Measurements from ENCODE around the gene AARS2. TPM values are rescaled to one million over a fixed set of nuclear protein-coding genes. Genes with fewer than 3 reads are reported as not detected.

AARS2 gene
- total RNA-seq, 4 donors from 2014 or later = 14.2 to 23.1 (median 17.7) TPM

DNA sequence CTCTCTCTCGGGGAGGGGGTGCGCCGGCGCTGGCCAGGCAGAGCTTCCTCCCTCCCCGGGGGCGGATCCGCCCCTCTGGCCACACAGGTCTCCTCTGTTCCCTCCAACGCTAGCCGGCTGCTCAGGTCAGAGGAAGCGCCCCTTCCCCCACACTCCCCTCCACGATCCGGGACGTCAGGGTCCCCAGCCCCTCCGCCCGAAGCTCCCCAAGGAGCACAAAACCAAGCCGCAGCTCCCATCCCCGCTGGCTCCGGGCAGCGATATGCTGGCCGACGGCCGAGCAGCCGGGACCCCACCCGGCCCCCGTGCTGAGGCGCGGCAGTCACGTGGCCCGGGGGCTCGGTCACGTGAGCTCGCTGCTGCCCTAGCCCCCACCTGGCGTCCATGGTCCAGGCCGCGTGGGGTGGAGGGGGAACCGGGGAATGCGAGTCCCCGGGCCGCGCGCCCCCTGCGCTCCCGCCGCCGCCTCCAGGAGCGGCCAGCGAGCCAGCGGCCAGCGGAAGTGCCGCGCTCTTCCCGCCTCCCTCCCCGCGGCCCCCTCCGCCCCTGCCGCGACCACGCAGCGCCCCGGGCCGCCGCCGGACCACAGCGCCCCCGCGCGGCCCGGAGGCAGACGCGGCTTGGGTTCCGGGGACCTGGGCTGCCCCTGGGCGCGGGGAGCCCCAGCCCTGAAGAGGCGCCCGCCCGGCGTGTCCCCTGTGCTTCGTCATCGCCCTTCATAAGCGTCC, 56.0 kb downstream of the AARS2 start, which contains the start of gene SLC35B2:
Gene SLC35B2 (minus strand): TSS at position 504 of the 728 bp plus-strand sequence. CDS start 118 bp downstream, at position 386.
- 0 to 2% methylated on average over 10 to 67 of the region's 80 CpGs for WGBS, 2 donors
- TF ChIP-seq, protein P1, sequence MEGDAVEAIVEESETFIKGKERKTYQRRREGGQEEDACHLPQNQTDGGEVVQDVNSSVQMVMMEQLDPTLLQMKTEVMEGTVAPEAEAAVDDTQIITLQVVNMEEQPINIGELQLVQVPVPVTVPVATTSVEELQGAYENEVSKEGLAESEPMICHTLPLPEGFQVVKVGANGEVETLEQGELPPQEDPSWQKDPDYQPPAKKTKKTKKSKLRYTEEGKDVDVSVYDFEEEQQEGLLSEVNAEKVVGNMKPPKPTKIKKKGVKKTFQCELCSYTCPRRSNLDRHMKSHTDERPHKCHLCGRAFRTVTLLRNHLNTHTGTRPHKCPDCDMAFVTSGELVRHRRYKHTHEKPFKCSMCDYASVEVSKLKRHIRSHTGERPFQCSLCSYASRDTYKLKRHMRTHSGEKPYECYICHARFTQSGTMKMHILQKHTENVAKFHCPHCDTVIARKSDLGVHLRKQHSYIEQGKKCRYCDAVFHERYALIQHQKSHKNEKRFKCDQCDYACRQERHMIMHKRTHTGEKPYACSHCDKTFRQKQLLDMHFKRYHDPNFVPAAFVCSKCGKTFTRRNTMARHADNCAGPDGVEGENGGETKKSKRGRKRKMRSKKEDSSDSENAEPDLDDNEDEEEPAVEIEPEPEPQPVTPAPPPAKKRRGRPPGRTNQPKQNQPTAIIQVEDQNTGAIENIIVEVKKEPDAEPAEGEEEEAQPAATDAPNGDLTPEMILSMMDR (IDR thresholded peaks at IDR 0.05) = peak; percentile 81 to 95 (median 93)
- TF ChIP-seq POLR2A (IDR thresholded peaks at IDR 0.05) (peak; percentile 56 to 74), EP300 (IDR thresholded peaks at IDR 0.05) (peak; percentile 24 to 78)
- Histone ChIP-seq H3K4me1 (peaks cover 0 to 63% (median 18%) of the 10 kb centered on the region in 4 donors), H3K4me3 (peak within 1 kb of the TSS; percentile 62 to 98 (median 82)), H3K36me3 (peaks cover 0 to 57% (median 19%) of the 10 kb centered on the region in 3 donors), H3K9me3 (no peaks in the 10 kb centered on the region), H3K27me3 (no peaks in the 10 kb centered on the region), H3K27ac (peak within 1 kb of the TSS; percentile 88 to 99 (median 93))
- peak; percentile 42 to 54 for DNase-seq (ENCODE audit: low spot score in 2 of 2)

- H3K27ac ChIP-seq = peak overlapping the region; percentile 88 to 99 (median 93)
- WGBS, 2 donors = 1 to 2% methylated on average over 6 to 11 of the region's 12 CpGs
- peaks cover 0 to 58% (median 15%) of the 10 kb centered on the region in 4 donors for H3K4me1 ChIP-seq
- TF ChIP-seq EP300 (IDR thresholded peaks at IDR 0.05) (no peak), POLR2A (IDR thresholded peaks at IDR 0.05) (no peak)
- TF ChIP-seq, protein P1 (IDR thresholded peaks at IDR 0.05) = no peak
- no peaks in the 10 kb centered on the region for H3K27me3 ChIP-seq
- no peak for DNase-seq (ENCODE audit: low spot score in 2 of 2)
- H3K36me3 ChIP-seq = peaks cover 0 to 62% (median 24%) of the 10 kb centered on the region in 3 donors
- no peaks in the 10 kb centered on the region for H3K9me3 ChIP-seq
- peak overlapping the region; percentile 62 to 98 (median 82) for H3K4me3 ChIP-seq
These were observed 56.4 kb downstream of the AARS2 start for GRCh38 chr6:44256775-44257024.

DNA sequence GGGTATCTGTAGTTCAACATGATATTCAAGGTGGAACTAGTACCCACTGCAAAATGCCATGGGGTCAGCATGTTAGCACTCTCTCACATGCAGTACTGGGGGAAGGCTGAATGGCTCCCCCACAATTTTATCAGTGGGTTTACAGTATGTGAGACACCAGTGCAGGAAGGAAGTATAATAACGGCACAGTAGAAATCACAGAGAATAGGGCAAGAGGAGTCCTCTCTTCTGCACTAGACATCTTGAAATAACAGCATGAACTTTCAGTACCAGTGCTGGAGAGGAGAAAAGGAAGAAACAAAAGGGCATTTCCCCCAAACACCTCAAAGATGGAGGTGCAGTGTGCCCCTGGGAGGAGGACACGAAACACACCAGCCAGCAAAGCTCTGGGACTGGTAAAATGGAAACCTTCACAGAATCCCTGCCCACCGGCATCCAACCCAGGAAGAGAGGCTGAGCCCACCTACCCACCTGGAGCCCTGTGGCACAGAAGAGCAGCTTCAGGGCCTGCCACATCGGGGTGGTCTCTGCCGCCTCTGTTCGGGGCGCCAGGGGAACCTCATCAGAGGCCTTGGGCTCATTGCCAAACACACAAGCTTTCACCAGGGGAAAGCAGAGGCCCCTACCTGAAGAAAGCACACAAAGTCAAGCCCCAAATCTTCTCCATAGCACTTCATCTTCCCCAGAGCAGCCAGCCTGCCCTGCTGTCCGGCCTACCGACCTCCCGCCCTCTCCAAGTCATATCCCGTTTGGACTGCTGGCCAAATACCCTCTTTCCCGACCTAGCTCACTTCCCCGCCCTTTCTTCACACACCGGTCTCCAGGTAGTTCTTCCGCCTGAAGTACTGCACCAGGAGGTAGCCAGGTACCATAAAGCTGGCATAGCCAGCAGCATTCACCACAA, 57.0 kb downstream of the AARS2 start:
- Histone ChIP-seq H3K36me3 (peaks cover 3 to 68% (median 27%) of the 10 kb centered on the region in 3 donors), H3K4me3 (peak overlapping the region; percentile 62 to 98 (median 82))

GRCh38 chr6:44255105-44255808, 57.9 kb downstream of the AARS2 start:
- Histone ChIP-seq H3K27me3 (no peaks in the 10 kb centered on the region), H3K4me1 (peaks cover 0 to 64% (median 15%) of the 10 kb centered on the region in 4 donors), H3K9me3 (no peaks in the 10 kb centered on the region), H3K27ac (peak overlapping the region in 3 of 4 donors; percentile 90 to 99 (median 96)), H3K36me3 (peaks cover 6 to 75% (median 27%) of the 10 kb centered on the region in 3 donors), H3K4me3 (no peak overlapping the region)
- 66 to 75% methylated on average over 14 to 16 of the region's 16 CpGs for WGBS, 2 donors
- TF ChIP-seq, protein P1 (IDR thresholded peaks at IDR 0.05) = no peak
- TF ChIP-seq EP300 (IDR thresholded peaks at IDR 0.05) (no peak), POLR2A (IDR thresholded peaks at IDR 0.05) (no peak)
- DNase-seq (ENCODE audit: low spot score in 2 of 2) = no peak

More for the DNA sequence above, 57.0 kb downstream of the AARS2 start:
- H3K27me3 ChIP-seq = no peaks in the 10 kb centered on the region
- TF ChIP-seq POLR2A (IDR thresholded peaks at IDR 0.05) (no peak), EP300 (IDR thresholded peaks at IDR 0.05) (no peak)
- TF ChIP-seq, protein P1 (IDR thresholded peaks at IDR 0.05) = no peak
- 13 to 18% methylated on average over 15 of the region's 15 CpGs for WGBS, 2 donors
- no peaks in the 10 kb centered on the region for H3K9me3 ChIP-seq
- peaks cover 0 to 55% (median 15%) of the 10 kb centered on the region in 4 donors for H3K4me1 ChIP-seq
- peak overlapping the region; percentile 88 to 99 (median 93) for H3K27ac ChIP-seq
- no peak for DNase-seq (ENCODE audit: low spot score in 2 of 2)
